GM12891 (cell line): ENCODE measurements around the gene GP1BA.

Experiments used
- POLR2A ChIP-seq: IDR thresholded peaks from 2 replicates; pipeline ENCODE4 v1.6.1; 2011; ENCODE audit warnings: low read depth, low read length, control low read depth
- POLR2AphosphoS5 ChIP-seq: IDR thresholded peaks from 2 replicates; pipeline ENCODE4 v1.6.1; 2011; ENCODE audit warnings: low read depth, low read length, control low read depth
- POU2F2 ChIP-seq: IDR thresholded peaks from 2 replicates; pipeline ENCODE4 v1.6.1; 2011; ENCODE audit warnings: low read depth, mild to moderate bottlenecking, control low read depth, low read length, moderate library complexity
- TAF1 ChIP-seq: IDR thresholded peaks from 2 replicates; pipeline ENCODE4 v1.6.1; 2011; ENCODE audit warnings: low read depth, low read length, control low read depth

DNA sequence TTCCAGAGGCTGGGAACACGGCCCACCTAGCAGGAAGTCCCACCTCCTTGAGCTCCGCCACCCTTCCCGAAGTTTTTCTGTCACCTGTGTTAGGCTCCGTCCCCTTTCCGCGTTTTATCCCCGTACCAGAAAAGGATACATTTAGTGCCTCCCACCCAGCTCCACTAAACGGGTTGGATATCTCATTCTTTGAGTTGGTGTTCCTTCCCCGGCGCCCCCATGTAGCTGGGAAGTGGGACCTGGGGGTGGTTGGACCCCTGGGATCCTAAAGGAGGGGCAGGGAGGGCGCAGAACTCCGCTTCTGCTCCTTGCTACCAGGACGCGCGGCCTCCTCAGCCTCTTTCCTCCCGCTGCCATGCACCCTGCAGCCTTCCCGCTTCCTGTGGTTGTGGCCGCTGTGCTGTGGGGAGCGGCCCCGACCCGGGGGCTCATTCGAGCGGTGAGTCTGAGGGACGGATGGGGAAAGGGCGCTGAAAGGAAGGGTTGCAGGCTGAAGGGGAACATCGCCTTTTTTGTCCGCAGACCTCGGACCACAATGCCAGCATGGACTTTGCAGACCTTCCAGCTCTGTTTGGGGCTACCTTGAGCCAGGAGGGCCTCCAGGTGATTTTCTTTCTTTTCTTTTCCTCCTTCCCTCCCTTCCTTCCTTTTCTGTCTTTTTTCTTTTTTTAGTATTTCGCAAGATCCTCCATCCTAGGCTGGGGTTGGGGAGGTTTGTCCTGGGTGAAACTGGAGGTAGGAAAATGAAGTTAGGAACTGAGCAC is 8.7 kb downstream of the GP1BA start:
- no peak for TF ChIP-seq POLR2A
- TF ChIP-seq POU2F2, result no peak; the same call in 1 of the 2 replicates
- TF ChIP-seq POLR2AphosphoS5, result no peak; the same call in 1 of the 2 replicates
- TF ChIP-seq TAF1, result no peak
